GM12878 (cell line): ENCODE results near the gene NTM. TPM values are rescaled to one million over a fixed set of nuclear protein-coding genes. Genes with fewer than 3 reads are reported as not detected.

Experiments
- ATAC-seq: fragments of 200-7000 bp; cut with Tn5 transposase; 3 replicates; pipeline ENCODE4 v1.9.1; 2020; ENCODE audit warnings: mild to moderate bottlenecking, moderate library complexity
- BruUV-seq: library from RNA; stranded (reverse); fragments of 400-500 nt; replicated peaks from 2 replicates; lab custom pipeline; 2021; lab: Mats Ljungman, UMichigan
- CTCF ChIA-PET: fragments of 300-600 bp; sonication (Branson Sonifier 250); formaldehyde crosslinking; extraction: SDS; loops from one replicate; lab custom pipeline; 2021; ENCODE audit warnings: inconsistent platforms; lab: Yijun Ruan, JAX
- POLR2A ChIA-PET: fragments of 350-600 bp; formaldehyde crosslinking; extraction: SDS; loops from one replicate; lab custom pipeline; 2021; ENCODE audit warnings: inconsistent platforms; lab: Charles Lee
- RAD21 ChIA-PET: fragments of 300-600 bp; sonication (Branson Sonifier 250); formaldehyde crosslinking; loops from one replicate; lab custom pipeline; 2023; ENCODE audit warnings: antibody characterized with exemption; ENCODE audit not compliant: unreplicated experiment; lab: Charles Lee
- SMC1A ChIA-PET: fragments of 300-600 bp; sonication (Branson Sonifier 250); formaldehyde crosslinking; loops from one replicate; lab custom pipeline; 2023; ENCODE audit not compliant: unreplicated experiment, uncharacterized antibody; lab: Charles Lee
- DNase-seq: peaks from one replicate; pipeline ENCODE4 v3.0.0-alpha.2; 2011; ENCODE audit warnings: low read depth, low spot score
- FAIRE-seq: peaks from 3 replicates; lab custom pipeline; 2011; peaks lifted over from hg19 to GRCh38; lab: Jason Lieb, UNC
- H2AFZ ChIP-seq: 2 replicates; pipeline ENCODE4 v1.6.0; 2011; ENCODE audit warnings: low read depth, low read length, control low read depth; ENCODE audit not compliant: control insufficient read depth
- H3K27ac ChIP-seq: 2 replicates; pipeline ENCODE4 v1.5.1; 2011; ENCODE audit warnings: control low read depth; ENCODE audit not compliant: control insufficient read depth, insufficient read depth
- H3K27me3 ChIP-seq, 2 experiments: replicated peaks in 1 of 2; 2 replicates each; pipeline versions ENCODE4 v1.6.0 to v1.6.1; 2011; ENCODE audit warnings: low read length in 1 of 2; ENCODE audit not compliant: control insufficient read depth in 2 of 2, insufficient read depth in 2 of 2
- H3K36me3 ChIP-seq, 2 experiments: 2 replicates each; pipeline ENCODE4 v1.5.1; 2011; ENCODE audit warnings: low read length in 1 of 2; ENCODE audit not compliant: control insufficient read depth in 2 of 2, insufficient read depth in 2 of 2
- H3K4me1 ChIP-seq: 2 replicates; pipeline ENCODE4 v1.6.1; 2011; ENCODE audit warnings: mild to moderate bottlenecking, low read length, moderate library complexity, mixed read lengths; ENCODE audit not compliant: control insufficient read depth, insufficient read depth
- H3K4me2 ChIP-seq: 2 replicates; pipeline ENCODE4 v1.6.0; 2011; ENCODE audit warnings: control low read depth; ENCODE audit not compliant: control insufficient read depth, insufficient read depth
- H3K4me3 ChIP-seq: fragments of 200-600 bp; sonication (generic); 2 replicates; pipeline ENCODE4 v1.5.1; 2016
- H3K79me2 ChIP-seq: 2 replicates; pipeline ENCODE4 v1.6.0; 2011; ENCODE audit warnings: low read length; ENCODE audit not compliant: control insufficient read depth, insufficient read depth
- H3K9ac ChIP-seq: 2 replicates; pipeline ENCODE4 v1.8.0; 2011; ENCODE audit warnings: low read length, control low read depth, mixed read lengths; ENCODE audit not compliant: control insufficient read depth, insufficient read depth
- H3K9me3 ChIP-seq: replicated peaks from 3 replicates; pipeline ENCODE4 v1.5.1; 2011; ENCODE audit warnings: mild to moderate bottlenecking, low read length; ENCODE audit not compliant: control insufficient read depth, insufficient read depth
- H4K20me1 ChIP-seq: 2 replicates; pipeline ENCODE4 v1.6.0; 2011; ENCODE audit not compliant: control insufficient read depth, insufficient read depth
- CHD4 ChIP-seq: fragments of 200-600 bp; sonication (generic); IDR thresholded peaks from 2 replicates; pipeline ENCODE4 v1.6.1; 2016; ENCODE audit warnings: mild to moderate bottlenecking
- EZH2 ChIP-seq: IDR thresholded peaks from 2 replicates; pipeline ENCODE4 v1.6.1; 2012; ENCODE audit warnings: low read depth, mild to moderate bottlenecking, control low read depth, inconsistent platforms, low read length, borderline replicate concordance; ENCODE audit not compliant: control insufficient read depth
- NFXL1 ChIP-seq: fragments of 450-650 bp; IDR thresholded peaks from 2 replicates; pipeline ENCODE4 v1.6.1; 2017; ENCODE audit warnings: antibody characterized with exemption, mild to moderate bottlenecking, borderline replicate concordance
- RBBP5 ChIP-seq: fragments of 200-600 bp; sonication (generic); conservative IDR thresholded peaks from 2 replicates; pipeline ENCODE4 v1.6.1; 2016
- ZBED1 ChIP-seq: IDR thresholded peaks from 2 replicates; pipeline ENCODE4 v1.6.1; 2016; ENCODE audit warnings: borderline replicate concordance
- WGBS: methylation state at CpG from one replicate; pipeline ENCODE4 v1.1.6; 2016; ENCODE audit warnings: low lambda C conversion rate; ENCODE audit not compliant: insufficient replicate concordance, insufficient coverage; ENCODE audit errors: missing lambda C conversion rate; 5-methylcytosine and 5-hydroxymethylcytosine counted together
- in situ Hi-C: fragments of 300-500 bp; cut with MboI; formaldehyde crosslinking; loops from 9 replicates; pipeline ENCODE4 v1.14.3; 2018; ENCODE audit warnings: mixed read lengths
- intact Hi-C: fragments of 100-400 bp; cut with micrococcal nuclease; formaldehyde crosslinking; loops from one replicate; pipeline ENCODE4 v1.14.2; 2022; ENCODE audit not compliant: unreplicated experiment
- polyA plus RNA-seq, 11 experiments: library from polyadenylated mRNA; depleted of rRNA in 4 of 11; unstranded in 6 of 11; stranded (reverse) in 5 of 11; fragments of >200 nt; fragmentation: Nextera tagmentation in 4 of 11; fragmentation: Illumina TruSeq in 1 of 11; extraction: Ambion mirVana in 4 of 11; extraction: Trizol in 1 of 11; gene quantifications; 1 replicate in 1 of 11; 2 replicates in 10 of 11; pipeline versions ENCODE4 v1.2.1 to v1.2.3, GENCODE V29; 2011 to 2016; ENCODE audit warnings: inconsistent platforms in 2 of 11, missing spikeins in 2 of 11, low read depth in 1 of 11
- total RNA-seq, 4 experiments: library from RNA; depleted of rRNA in 3 of 4; stranded (reverse); fragments of >200 nt in 3 of 4; fragmentation: Illumina TruSeq in 1 of 4; extraction: Trizol in 1 of 4; gene quantifications; 2 replicates each; pipeline versions ENCODE4 v1.2.1 to v1.2.3, GENCODE V29; 2013 to 2021
- TF ChIP-seq, protein P1 (sequence below): fragments of 450-650 bp; IDR thresholded peaks from 2 replicates; pipeline ENCODE4 v1.6.1; 2017; ENCODE audit warnings: mild to moderate bottlenecking, moderate library complexity
- TF ChIP-seq, protein P2 (sequence below): fragments of 450-650 bp; IDR thresholded peaks from 2 replicates; pipeline ENCODE4 v1.6.1; 2018; ENCODE audit warnings: borderline replicate concordance, mild to moderate bottlenecking; ENCODE audit not compliant: partially characterized antibody

The NTM gene
- total and polyA plus RNA-seq, 10 of the 15 experiments (the other 5 are each of a cell fraction or from before 2014, with no cell fraction given) = not detected

DNA sequence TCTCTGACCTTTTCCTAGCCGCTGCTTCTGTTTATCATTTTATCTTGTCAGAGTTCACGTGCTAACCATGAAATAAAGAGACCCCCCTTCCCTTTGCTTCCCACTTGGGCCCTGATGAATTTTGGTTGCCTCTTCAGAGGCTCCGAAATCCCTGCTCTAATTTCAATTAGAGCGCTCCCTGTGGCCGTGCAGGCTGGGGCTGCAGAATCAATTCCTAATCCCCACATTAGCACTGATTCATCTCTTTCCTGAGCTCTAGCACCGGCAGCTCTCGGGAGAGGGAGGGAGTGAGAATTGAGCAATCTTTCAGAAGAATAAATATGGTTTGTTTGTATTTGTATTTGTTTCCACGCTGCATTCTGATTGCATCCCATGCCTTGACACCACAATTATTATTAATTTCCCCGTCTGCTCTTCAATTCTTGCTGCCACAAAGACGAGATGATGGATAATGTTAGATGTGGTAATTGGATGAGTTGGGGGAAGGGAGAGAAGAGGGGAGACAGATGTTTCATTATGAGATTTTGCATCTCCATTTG is 76.9 kb downstream of the NTM start (continued):
- no peak for TF ChIP-seq ZBED1
- TF ChIP-seq NFXL1 = no peak
- no peak for TF ChIP-seq CHD4

DNA sequence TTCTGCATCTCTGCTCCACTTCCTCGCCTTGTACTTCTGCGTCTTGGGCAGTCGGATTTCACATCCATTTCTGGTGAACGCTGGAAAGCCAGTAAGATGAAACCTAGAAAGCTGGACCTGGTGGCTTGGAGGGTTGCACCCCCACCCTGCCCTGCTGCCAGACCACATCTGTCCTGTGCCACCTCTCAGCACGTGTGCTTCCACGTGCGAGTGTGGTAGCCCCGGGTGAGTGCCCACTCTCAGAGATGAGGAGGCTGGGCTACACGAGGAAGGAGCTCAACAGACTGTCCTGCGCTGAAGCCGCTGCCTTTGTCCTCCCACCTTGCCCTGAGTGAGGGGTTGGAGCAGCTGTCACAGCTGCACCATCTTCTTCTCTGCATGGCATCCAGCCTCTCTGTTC is 77.5 kb downstream of the NTM start:
- ATAC-seq (no peak), DNase-seq (no peak), FAIRE-seq (no peak)
- ChIA-PET POLR2A (no interaction called here), RAD21 (no interaction called here), CTCF (no interaction called here), SMC1A (no interaction called here)
- H3K4me2 ChIP-seq = no peak overlapping the region
- no peaks in the 10 kb centered on the region for H3K36me3 ChIP-seq
- H3K27ac ChIP-seq = no peak overlapping the region
- H3K9me3 ChIP-seq = no peaks in the 10 kb centered on the region
- H3K4me1 ChIP-seq = no peaks in the 10 kb centered on the region
- H3K79me2 ChIP-seq = no peaks in the 10 kb centered on the region
- H3K9ac ChIP-seq = no peak overlapping the region
- no peak overlapping the region for H2AFZ ChIP-seq
- no peaks in the 10 kb centered on the region for H4K20me1 ChIP-seq
- H3K27me3 ChIP-seq = no peaks in the 10 kb centered on the region; a peak in 1 of 4 replicates
- in situ Hi-C loops (no loop called here), intact Hi-C loops (no loop called here)
- no peak for TF ChIP-seq RBBP5
- no peak overlapping the region for H3K4me3 ChIP-seq
- 16% methylated on average over 11 of the region's 11 CpGs for WGBS
- BruUV-seq = no TSS peak

DNA sequence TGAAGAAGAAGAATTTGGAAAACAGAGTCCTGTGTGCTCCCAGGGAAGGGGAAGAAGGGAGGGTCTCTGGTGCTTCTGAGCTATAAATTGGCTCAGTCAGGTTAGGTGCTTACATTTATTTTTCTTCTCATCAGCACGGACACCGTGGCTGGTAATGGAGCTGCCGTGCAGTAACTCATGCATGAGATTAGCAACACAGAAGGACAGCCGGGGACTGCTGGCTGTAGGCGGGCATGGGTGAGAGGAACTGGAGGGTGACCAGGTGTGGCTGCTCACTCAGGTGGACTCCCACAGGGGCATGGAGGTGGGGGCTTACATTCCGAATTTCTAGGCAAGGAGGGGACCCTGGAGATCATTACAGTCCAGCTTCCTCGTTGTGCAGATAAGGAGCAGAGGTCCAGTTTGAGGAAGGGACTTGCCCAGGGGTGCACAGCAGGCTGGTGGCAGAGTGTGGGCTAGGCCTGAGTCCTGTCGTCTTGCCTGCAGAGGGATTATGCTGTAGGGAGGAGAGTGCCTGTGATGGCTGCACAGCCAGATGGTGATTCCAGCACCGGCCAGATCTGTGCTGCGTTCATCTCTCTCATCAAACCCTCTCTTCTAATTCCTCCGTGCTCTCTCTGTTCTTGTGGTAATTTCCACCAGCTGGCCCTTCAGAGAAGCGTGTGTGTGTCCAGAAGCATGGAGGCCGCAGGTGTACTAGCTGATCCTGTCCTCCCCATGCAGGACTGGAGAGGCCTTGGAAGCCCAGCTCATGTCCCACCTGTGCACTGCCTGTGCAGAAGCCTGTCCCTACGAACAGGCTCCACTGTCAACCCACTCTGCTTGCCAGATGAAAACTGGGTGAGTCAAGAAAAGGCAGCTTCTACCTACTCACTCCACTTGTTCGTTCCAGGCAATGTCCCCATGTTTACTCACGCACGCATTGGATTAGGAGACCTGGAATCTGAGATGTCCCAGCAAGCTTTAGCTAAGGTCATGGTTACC is 78.9 kb downstream of the NTM start:
- Histone ChIP-seq H3K27me3 (no peaks in the 10 kb centered on the region; a peak in 1 of 4 replicates), H3K4me2 (no peak overlapping the region), H3K79me2 (no peaks in the 10 kb centered on the region), H3K9ac (no peak overlapping the region), H4K20me1 (no peaks in the 10 kb centered on the region), H3K4me1 (no peaks in the 10 kb centered on the region), H3K9me3 (no peaks in the 10 kb centered on the region), H3K27ac (no peak overlapping the region), H3K4me3 (no peak overlapping the region), H3K36me3 (no peaks in the 10 kb centered on the region), H2AFZ (no peak overlapping the region)
- RAD21 ChIA-PET = no interaction called here
- in situ Hi-C loops (no loop called here), intact Hi-C loops (no loop called here)
- POLR2A ChIA-PET = no interaction called here
- SMC1A ChIA-PET = interaction anchor here (0.9 kb wide), 1 partner anchor 10 kb away, joined by 3 read pairs; no protein-coding TSS in a partner anchor
- no TSS peak for BruUV-seq
- no peak for DNase-seq
- FAIRE-seq = no peak
- WGBS = 22% methylated on average over 17 of the region's 17 CpGs
- no peak for ATAC-seq
- CTCF ChIA-PET = no interaction called here
- TF ChIP-seq, protein P1, sequence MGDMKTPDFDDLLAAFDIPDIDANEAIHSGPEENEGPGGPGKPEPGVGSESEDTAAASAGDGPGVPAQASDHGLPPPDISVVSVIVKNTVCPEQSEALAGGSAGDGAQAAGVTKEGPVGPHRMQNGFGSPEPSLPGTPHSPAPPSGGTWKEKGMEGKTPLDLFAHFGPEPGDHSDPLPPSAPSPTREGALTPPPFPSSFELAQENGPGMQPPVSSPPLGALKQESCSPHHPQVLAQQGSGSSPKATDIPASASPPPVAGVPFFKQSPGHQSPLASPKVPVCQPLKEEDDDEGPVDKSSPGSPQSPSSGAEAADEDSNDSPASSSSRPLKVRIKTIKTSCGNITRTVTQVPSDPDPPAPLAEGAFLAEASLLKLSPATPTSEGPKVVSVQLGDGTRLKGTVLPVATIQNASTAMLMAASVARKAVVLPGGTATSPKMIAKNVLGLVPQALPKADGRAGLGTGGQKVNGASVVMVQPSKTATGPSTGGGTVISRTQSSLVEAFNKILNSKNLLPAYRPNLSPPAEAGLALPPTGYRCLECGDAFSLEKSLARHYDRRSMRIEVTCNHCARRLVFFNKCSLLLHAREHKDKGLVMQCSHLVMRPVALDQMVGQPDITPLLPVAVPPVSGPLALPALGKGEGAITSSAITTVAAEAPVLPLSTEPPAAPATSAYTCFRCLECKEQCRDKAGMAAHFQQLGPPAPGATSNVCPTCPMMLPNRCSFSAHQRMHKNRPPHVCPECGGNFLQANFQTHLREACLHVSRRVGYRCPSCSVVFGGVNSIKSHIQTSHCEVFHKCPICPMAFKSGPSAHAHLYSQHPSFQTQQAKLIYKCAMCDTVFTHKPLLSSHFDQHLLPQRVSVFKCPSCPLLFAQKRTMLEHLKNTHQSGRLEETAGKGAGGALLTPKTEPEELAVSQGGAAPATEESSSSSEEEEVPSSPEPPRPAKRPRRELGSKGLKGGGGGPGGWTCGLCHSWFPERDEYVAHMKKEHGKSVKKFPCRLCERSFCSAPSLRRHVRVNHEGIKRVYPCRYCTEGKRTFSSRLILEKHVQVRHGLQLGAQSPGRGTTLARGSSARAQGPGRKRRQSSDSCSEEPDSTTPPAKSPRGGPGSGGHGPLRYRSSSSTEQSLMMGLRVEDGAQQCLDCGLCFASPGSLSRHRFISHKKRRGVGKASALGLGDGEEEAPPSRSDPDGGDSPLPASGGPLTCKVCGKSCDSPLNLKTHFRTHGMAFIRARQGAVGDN = no peak
- TF ChIP-seq, protein P2, sequence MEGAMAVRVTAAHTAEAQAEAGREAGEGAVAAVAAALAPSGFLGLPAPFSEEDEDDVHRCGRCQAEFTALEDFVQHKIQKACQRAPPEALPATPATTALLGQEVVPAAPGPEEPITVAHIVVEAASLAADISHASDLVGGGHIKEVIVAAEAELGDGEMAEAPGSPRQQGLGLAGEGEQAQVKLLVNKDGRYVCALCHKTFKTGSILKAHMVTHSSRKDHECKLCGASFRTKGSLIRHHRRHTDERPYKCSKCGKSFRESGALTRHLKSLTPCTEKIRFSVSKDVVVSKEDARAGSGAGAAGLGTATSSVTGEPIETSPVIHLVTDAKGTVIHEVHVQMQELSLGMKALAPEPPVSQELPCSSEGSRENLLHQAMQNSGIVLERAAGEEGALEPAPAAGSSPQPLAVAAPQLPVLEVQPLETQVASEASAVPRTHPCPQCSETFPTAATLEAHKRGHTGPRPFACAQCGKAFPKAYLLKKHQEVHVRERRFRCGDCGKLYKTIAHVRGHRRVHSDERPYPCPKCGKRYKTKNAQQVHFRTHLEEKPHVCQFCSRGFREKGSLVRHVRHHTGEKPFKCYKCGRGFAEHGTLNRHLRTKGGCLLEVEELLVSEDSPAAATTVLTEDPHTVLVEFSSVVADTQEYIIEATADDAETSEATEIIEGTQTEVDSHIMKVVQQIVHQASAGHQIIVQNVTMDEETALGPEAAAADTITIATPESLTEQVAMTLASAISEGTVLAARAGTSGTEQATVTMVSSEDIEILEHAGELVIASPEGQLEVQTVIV = no peak
- TF ChIP-seq EZH2 = no peak
